ENCODE measurements around the gene C10orf105. TPM values are rescaled to one million over a fixed set of nuclear protein-coding genes. Genes with fewer than 3 reads are reported as not detected.

Gene C10orf105
- total RNA-seq, 2 donors from 2014 or later, result 0.13 to 0.33 TPM

GRCh38 chr10:71714592-71714991 is 5.0 kb downstream of the C10orf105 start:
- Mint-ChIP-seq H3K4me1 (peaks cover 3% of the 10 kb centered on the region), H3K4me3 (no peak overlapping the region), H3K27me3 (ENCODE audit: insufficient read depth) (no peaks in the 10 kb centered on the region), H3K36me3 (ENCODE audit: low read depth) (no peaks in the 10 kb centered on the region), H3K9me3 (no peaks in the 10 kb centered on the region), H3K27ac (no peak overlapping the region)
- no peaks in the 10 kb centered on the region for H3K4me1 ChIP-seq (ENCODE audit: control insufficient read depth, insufficient read depth, low read length)
- no peak overlapping the region for H3K27ac ChIP-seq (ENCODE audit: low read depth, low read length)
- H3K36me3 ChIP-seq (ENCODE audit: control insufficient read depth, insufficient read depth, low read length), result no peaks in the 10 kb centered on the region
- no peak for DNase-seq
- TF ChIP-seq, protein P1, sequence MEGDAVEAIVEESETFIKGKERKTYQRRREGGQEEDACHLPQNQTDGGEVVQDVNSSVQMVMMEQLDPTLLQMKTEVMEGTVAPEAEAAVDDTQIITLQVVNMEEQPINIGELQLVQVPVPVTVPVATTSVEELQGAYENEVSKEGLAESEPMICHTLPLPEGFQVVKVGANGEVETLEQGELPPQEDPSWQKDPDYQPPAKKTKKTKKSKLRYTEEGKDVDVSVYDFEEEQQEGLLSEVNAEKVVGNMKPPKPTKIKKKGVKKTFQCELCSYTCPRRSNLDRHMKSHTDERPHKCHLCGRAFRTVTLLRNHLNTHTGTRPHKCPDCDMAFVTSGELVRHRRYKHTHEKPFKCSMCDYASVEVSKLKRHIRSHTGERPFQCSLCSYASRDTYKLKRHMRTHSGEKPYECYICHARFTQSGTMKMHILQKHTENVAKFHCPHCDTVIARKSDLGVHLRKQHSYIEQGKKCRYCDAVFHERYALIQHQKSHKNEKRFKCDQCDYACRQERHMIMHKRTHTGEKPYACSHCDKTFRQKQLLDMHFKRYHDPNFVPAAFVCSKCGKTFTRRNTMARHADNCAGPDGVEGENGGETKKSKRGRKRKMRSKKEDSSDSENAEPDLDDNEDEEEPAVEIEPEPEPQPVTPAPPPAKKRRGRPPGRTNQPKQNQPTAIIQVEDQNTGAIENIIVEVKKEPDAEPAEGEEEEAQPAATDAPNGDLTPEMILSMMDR (conservative IDR thresholded peaks at IDR 0.05), result no peak
- WGBS, 2 experiments (ENCODE audit: insufficient coverage in 1 of 2, insufficient read length in 1 of 2), result 88 to 100% methylated on average over 1 to 5 of the region's 5 CpGs
- H3K9me3 ChIP-seq (ENCODE audit: control insufficient read depth, low read length), result no peaks in the 10 kb centered on the region
- H3K27me3 ChIP-seq (ENCODE audit: control insufficient read depth, insufficient read depth, low read length, poor library complexity, severe bottlenecking), result no peaks in the 10 kb centered on the region
- no peak overlapping the region for H3K9ac ChIP-seq (ENCODE audit: extremely low read depth, low read length, poor library complexity, severe bottlenecking)
- no peak overlapping the region for H3K4me3 ChIP-seq (ENCODE audit: low read length)

- Mint-ChIP-seq H3K36me3 (ENCODE audit: low read depth) (no peaks in the 10 kb centered on the region), H3K27ac (no peak overlapping the region), H3K27me3 (ENCODE audit: insufficient read depth) (no peaks in the 10 kb centered on the region), H3K4me3 (no peak overlapping the region), H3K9me3 (no peaks in the 10 kb centered on the region), H3K4me1 (peaks cover 3% of the 10 kb centered on the region)
- Histone ChIP-seq H3K27me3 (ENCODE audit: control insufficient read depth, insufficient read depth, low read length, poor library complexity, severe bottlenecking) (no peaks in the 10 kb centered on the region), H3K9me3 (ENCODE audit: control insufficient read depth, low read length) (no peaks in the 10 kb centered on the region), H3K4me1 (ENCODE audit: control insufficient read depth, insufficient read depth, low read length) (no peaks in the 10 kb centered on the region), H3K4me3 (ENCODE audit: low read length) (no peak overlapping the region), H3K9ac (ENCODE audit: extremely low read depth, low read length, poor library complexity, severe bottlenecking) (no peak overlapping the region), H3K36me3 (ENCODE audit: control insufficient read depth, insufficient read depth, low read length) (no peaks in the 10 kb centered on the region), H3K27ac (ENCODE audit: low read depth, low read length) (no peak overlapping the region)
- DNase-seq, result no peak
- TF ChIP-seq, protein P1 (conservative IDR thresholded peaks at IDR 0.05), result no peak
- 94 to 100% methylated on average over 2 to 4 of the region's 4 CpGs for WGBS, 2 experiments (ENCODE audit: insufficient coverage in 1 of 2, insufficient read length in 1 of 2)
Measured at GRCh38 chr10:71714031-71714410, 5.6 kb downstream of the C10orf105 start.

- Mint-ChIP-seq H3K4me1 (peaks cover 3% of the 10 kb centered on the region), H3K27me3 (ENCODE audit: insufficient read depth) (no peaks in the 10 kb centered on the region), H3K36me3 (ENCODE audit: low read depth) (no peaks in the 10 kb centered on the region), H3K27ac (no peak overlapping the region), H3K4me3 (no peak overlapping the region), H3K9me3 (no peaks in the 10 kb centered on the region)
- Histone ChIP-seq H3K9me3 (ENCODE audit: control insufficient read depth, low read length) (no peaks in the 10 kb centered on the region), H3K9ac (ENCODE audit: extremely low read depth, low read length, poor library complexity, severe bottlenecking) (no peak overlapping the region), H3K27me3 (ENCODE audit: control insufficient read depth, insufficient read depth, low read length, poor library complexity, severe bottlenecking) (no peaks in the 10 kb centered on the region), H3K4me1 (ENCODE audit: control insufficient read depth, insufficient read depth, low read length) (no peaks in the 10 kb centered on the region), H3K4me3 (ENCODE audit: low read length) (no peak overlapping the region), H3K27ac (ENCODE audit: low read depth, low read length) (peak overlapping the region; percentile 24), H3K36me3 (ENCODE audit: control insufficient read depth, insufficient read depth, low read length) (no peaks in the 10 kb centered on the region)
- DNase-seq, result peak; percentile 63
- 81 to 83% methylated on average over 6 to 12 of the region's 12 CpGs for WGBS, 2 experiments (ENCODE audit: insufficient coverage in 1 of 2, insufficient read length in 1 of 2)
- TF ChIP-seq, protein P1 (conservative IDR thresholded peaks at IDR 0.05), result peak; percentile 44
Measured at GRCh38 chr10:71713135-71714030, 6.2 kb downstream of the C10orf105 start.
